Natural killer cell (primary cell): ENCODE results near the gene ADD1. TPM values are rescaled to one million over a fixed set of nuclear protein-coding genes. Genes with fewer than 3 reads are reported as not detected.

Experiments used
- ATAC-seq, 3 donors: fragments of 150-1000 bp in 2 of 3; fragments of 200-7000 bp in 1 of 3; cut with Tn5 transposase; 1 replicate in 1 of 3; 2 replicates in 2 of 3; pipeline ENCODE4 v1.10.0; 2021; ENCODE audit warnings: mild to moderate bottlenecking in 2 of 3, moderate library complexity in 2 of 3
- DNase-seq, 2 donors: peaks; one replicate each; pipeline versions ENCODE4 v3.0.0 to v3.0.0-alpha.2; 2013 to 2021; ENCODE audit warnings: mixed read lengths in 1 of 2
- H3K27ac ChIP-seq: one replicate; pipeline ENCODE4 v1.5.1; 2013; ENCODE audit warnings: mild to moderate bottlenecking, low read length
- H3K27me3 ChIP-seq: one replicate; pipeline ENCODE4 v1.6.1; 2013; ENCODE audit warnings: low read length; ENCODE audit not compliant: control insufficient read depth, insufficient read depth
- H3K36me3 ChIP-seq: one replicate; pipeline ENCODE4 v1.6.1; 2013; ENCODE audit warnings: low read length; ENCODE audit not compliant: control insufficient read depth, insufficient read depth
- H3K4me1 ChIP-seq: one replicate; pipeline ENCODE4 v1.6.1; 2013; ENCODE audit warnings: low read length; ENCODE audit not compliant: control insufficient read depth, insufficient read depth
- H3K4me3 ChIP-seq: one replicate; pipeline ENCODE4 v1.5.1; 2013; ENCODE audit warnings: low read length
- H3K9me3 ChIP-seq: one replicate; pipeline ENCODE4 v1.6.1; 2013; ENCODE audit warnings: low read length; ENCODE audit not compliant: control insufficient read depth, insufficient read depth
- H3K27ac Mint-ChIP-seq, 2 donors: one replicate each; pipeline ENCODE4 v1.8.0; 2022; ENCODE audit warnings: mild to moderate bottlenecking in 2 of 2, mixed read lengths in 2 of 2, moderate library complexity in 1 of 2
- H3K27me3 Mint-ChIP-seq, 2 donors: one replicate each; pipeline ENCODE4 v1.8.0; 2022; ENCODE audit warnings: low read depth in 2 of 2, mixed read lengths in 2 of 2
- H3K36me3 Mint-ChIP-seq: one replicate; pipeline ENCODE4 v1.8.0; 2022; ENCODE audit warnings: mixed read lengths
- H3K4me1 Mint-ChIP-seq, 2 donors: one replicate each; pipeline ENCODE4 v1.8.0; 2022; ENCODE audit warnings: mixed read lengths in 2 of 2
- H3K4me3 Mint-ChIP-seq: one replicate; pipeline ENCODE4 v1.8.0; 2022; ENCODE audit warnings: mild to moderate bottlenecking, moderate library complexity, mixed read lengths
- H3K9me3 Mint-ChIP-seq, 2 donors: one replicate each; pipeline ENCODE4 v1.8.0; 2022; ENCODE audit warnings: mixed read lengths in 2 of 2
- CTCF ChIP-seq: fragments of 200-600 bp; IDR thresholded peaks from one replicate; pipeline ENCODE4 v1.8.0; 2022; ENCODE audit warnings: antibody characterized with exemption
- WGBS: methylation state at CpG from one replicate; pipeline ENCODE4 v1.1.7; 2013; ENCODE audit warnings: missing lambda C conversion rate; ENCODE audit not compliant: insufficient coverage; 5-methylcytosine and 5-hydroxymethylcytosine counted together
- intact Hi-C: fragments of 100-400 bp; cut with micrococcal nuclease; formaldehyde crosslinking; loops from one replicate; pipeline ENCODE4 v1.14.2; 2022
- total RNA-seq, 4 donors: library from RNA; stranded (reverse); fragments of 120-200 nt in 1 of 4; gene quantifications; one replicate each; pipeline versions ENCODE4 v1.2.3 to v1.2.4, GENCODE V29; 2013 to 2022

The ADD1 gene
- total RNA-seq, 3 donors from 2014 or later (not counting 1 experiment from before 2014, with no cell fraction given) = 383 to 465 (median 452) TPM

GRCh38 chr4:2846172-2846571 is 2.5 kb downstream of the ADD1 start:
- WGBS = no CpG with 5 or more reads among the region's 2 CpGs
- Histone ChIP-seq H3K27me3 (no peaks in the 10 kb centered on the region), H3K27ac (no peak overlapping the region), H3K4me3 (no peak overlapping the region), H3K36me3 (no peaks in the 10 kb centered on the region), H3K9me3 (no peaks in the 10 kb centered on the region), H3K4me1 (peaks cover 57% of the 10 kb centered on the region)
- Mint-ChIP-seq H3K27ac (peak overlapping the region; percentile 91 to 94), H3K27me3 (no peaks in the 10 kb centered on the region), H3K4me3 (peak overlapping the region; percentile 98), H3K36me3 (no peaks in the 10 kb centered on the region), H3K4me1 (peaks cover 69 to 75% of the 10 kb centered on the region in 2 donors), H3K9me3 (no peaks in the 10 kb centered on the region)
- ATAC-seq (no peak), DNase-seq (no peak)
- intact Hi-C loops = loop anchor here (5.0 kb wide), 1 partner anchor 86 kb away; no protein-coding TSS in a partner anchor
- TF ChIP-seq CTCF = no peak

GRCh38 chr4:2847302-2847871 is 3.7 kb downstream of the ADD1 start:
- H3K27ac Mint-ChIP-seq = peak overlapping the region; percentile 79 to 83
- H3K4me1 Mint-ChIP-seq = peaks cover 73 to 79% of the 10 kb centered on the region in 2 donors
- H3K27me3 Mint-ChIP-seq = no peaks in the 10 kb centered on the region
- Histone ChIP-seq H3K9me3 (no peaks in the 10 kb centered on the region), H3K36me3 (no peaks in the 10 kb centered on the region), H3K4me3 (no peak overlapping the region), H3K27me3 (no peaks in the 10 kb centered on the region), H3K4me1 (peaks cover 61% of the 10 kb centered on the region), H3K27ac (peak overlapping the region; percentile 24)
- no peak for TF ChIP-seq CTCF
- H3K9me3 Mint-ChIP-seq = no peaks in the 10 kb centered on the region
- H3K4me3 Mint-ChIP-seq = peak overlapping the region; percentile 64
- intact Hi-C loops = loop anchor here (5.0 kb wide), 1 partner anchor 85 kb away; no protein-coding TSS in a partner anchor
- WGBS = 75% methylated on average over 11 of the region's 11 CpGs
- no peaks in the 10 kb centered on the region for H3K36me3 Mint-ChIP-seq
- no peak for DNase-seq
- ATAC-seq = no peak

- peaks cover 69 to 75% of the 10 kb centered on the region in 2 donors for H3K4me1 Mint-ChIP-seq
- Histone ChIP-seq H3K27ac (no peak overlapping the region), H3K27me3 (no peaks in the 10 kb centered on the region), H3K36me3 (no peaks in the 10 kb centered on the region), H3K9me3 (no peaks in the 10 kb centered on the region), H3K4me3 (no peak overlapping the region), H3K4me1 (peaks cover 62% of the 10 kb centered on the region)
- no peaks in the 10 kb centered on the region for H3K36me3 Mint-ChIP-seq
- DNase-seq (no peak), ATAC-seq (no peak)
- no peak for TF ChIP-seq CTCF
- H3K4me3 Mint-ChIP-seq = no peak overlapping the region
- WGBS = 100% methylated on average over 2 of the region's 2 CpGs
- H3K27ac Mint-ChIP-seq = peak overlapping the region; percentile 90 to 94
- intact Hi-C loops = loop anchor here (5.0 kb wide), 1 partner anchor 84 kb away; no protein-coding TSS in a partner anchor
- no peaks in the 10 kb centered on the region for H3K9me3 Mint-ChIP-seq
- no peaks in the 10 kb centered on the region for H3K27me3 Mint-ChIP-seq
These were observed 4.8 kb downstream of the ADD1 start for GRCh38 chr4:2848449-2848848.
